ENCODE data around the gene FAM13C.
"Not testable (repeated sequence)": the region's sequence is repeated elsewhere in the genome, so short reads cannot be mapped to it uniquely, and the experiment has no call there.

Gene FAM13C

GRCh38 chr10:59223597-59223996 lies 138.8 kb downstream of the FAM13C start:
- not testable (repeated sequence) for DNase-seq

- DNase-seq, result no peak
These were observed 139.6 kb downstream of the FAM13C start for GRCh38 chr10:59222788-59223187.

- no peak for DNase-seq
These were observed 146.0 kb downstream of the FAM13C start for GRCh38 chr10:59216178-59216869.

GRCh38 chr10:59214160-59214559 lies 148.2 kb downstream of the FAM13C start:
- no peak for DNase-seq

- no peak for DNase-seq
These were observed 150.0 kb downstream of the FAM13C start for GRCh38 chr10:59212301-59212798.

GRCh38 chr10:59206204-59206720 lies 156.1 kb downstream of the FAM13C start:
- DNase-seq, result peak; percentile 3

All from DMS53 (cell line).